Activated CD4-positive, CD25-positive, alpha-beta regulatory T cell (primary cell): ENCODE measurements around the gene SFI1.
"Not testable (repeated sequence)": the region's sequence is repeated elsewhere in the genome, so short reads cannot be mapped to it uniquely, and the experiment has no call there.

Source experiments
- DNase-seq, 4 experiments: peaks; one replicate each; lab custom pipeline; 2025; lab: John Stamatoyannopoulos, UW

SFI1 gene

GRCh38 chr22:31588970-31589675, 92.8 kb downstream of the SFI1 start:
- DNase-seq = no peak

- DNase-seq = not testable (repeated sequence)
Observed at GRCh38 chr22:31590161-31590560, 93.8 kb downstream of the SFI1 start.

GRCh38 chr22:31595271-31595670, 98.9 kb downstream of the SFI1 start:
- no peak for DNase-seq

GRCh38 chr22:31602259-31602952, 106.1 kb downstream of the SFI1 start:
- DNase-seq = no peak

- DNase-seq = no peak
Observed at GRCh38 chr22:31603081-31603525, 106.8 kb downstream of the SFI1 start.

GRCh38 chr22:31603574-31603973, 107.2 kb downstream of the SFI1 start:
- DNase-seq = no peak

GRCh38 chr22:31604137-31604705, 107.9 kb downstream of the SFI1 start:
- no peak for DNase-seq

- DNase-seq = no peak
Observed at GRCh38 chr22:31604746-31605705, 108.7 kb downstream of the SFI1 start.

GRCh38 chr22:31605851-31606585, 109.7 kb downstream of the SFI1 start:
- DNase-seq = no peak

GRCh38 chr22:31607696-31608095, 111.4 kb downstream of the SFI1 start:
- DNase-seq = no peak

GRCh38 chr22:31609716-31610115, 113.4 kb downstream of the SFI1 start:
- DNase-seq = no peak

GRCh38 chr22:31610611-31611010, 114.3 kb downstream of the SFI1 start:
- no peak for DNase-seq

- DNase-seq = no peak
Observed at GRCh38 chr22:31611061-31611760, 114.9 kb downstream of the SFI1 start.

GRCh38 chr22:31612891-31613285, 116.6 kb downstream of the SFI1 start:
- no peak for DNase-seq

- no peak for DNase-seq
Observed at GRCh38 chr22:31613286-31613903, 117.1 kb downstream of the SFI1 start.

- no peak for DNase-seq
Observed at GRCh38 chr22:31613904-31614296, 117.6 kb downstream of the SFI1 start.

- DNase-seq = no peak
Observed at GRCh38 chr22:31614781-31615490, 118.6 kb downstream of the SFI1 start.

GRCh38 chr22:31615491-31615860, 119.1 kb downstream of the SFI1 start:
- DNase-seq = no peak

GRCh38 chr22:31615940-31616314, 119.6 kb downstream of the SFI1 start:
- DNase-seq = no peak
